DMS53 treated with DMSO at 0.1 percent for 48 hours (cell line): ENCODE measurements around the gene CFH.
A peak's percentile ranks its signal among the peaks of the same experiment; 100 is the strongest.
"Not testable (repeated sequence)": the region's sequence is repeated elsewhere in the genome, so short reads cannot be mapped to it uniquely, and the experiment has no call there.

Source experiments
- DNase-seq: peaks from one replicate; lab custom pipeline; 2025; ENCODE audit not compliant: unreplicated experiment; lab: John Stamatoyannopoulos, UW

CFH gene

GRCh38 chr1:196651637-196652215, at the start of gene CFH:
CFH (plus strand) TSS chr1:196652043; CDS start chr1:196652118, 75 bp downstream.
- DNase-seq, result no peak

GRCh38 chr1:196603651-196604050, 48.2 kb upstream of the CFH start:
- DNase-seq, result no peak

GRCh38 chr1:196607981-196608380, 43.9 kb upstream of the CFH start:
- DNase-seq, result peak; percentile 18

GRCh38 chr1:196608390-196609369, 43.2 kb upstream of the CFH start, which contains the start of gene KCNT2:
KCNT2 (minus strand) TSS chr1:196608440; CDS start chr1:196608309, 131 bp downstream.
- DNase-seq, result peak; percentile 66

GRCh38 chr1:196609370-196609737, 42.5 kb upstream of the CFH start:
- no peak for DNase-seq

GRCh38 chr1:196611873-196612272, 40.0 kb upstream of the CFH start:
- DNase-seq, result no peak

GRCh38 chr1:196619721-196620120, 32.1 kb upstream of the CFH start:
- DNase-seq, result no peak

- DNase-seq, result no peak
These were observed 28.8 kb upstream of the CFH start for GRCh38 chr1:196623079-196623478.

GRCh38 chr1:196628838-196629237, 23.0 kb upstream of the CFH start:
- no peak for DNase-seq

GRCh38 chr1:196637606-196638005, 14.2 kb upstream of the CFH start:
- DNase-seq, result no peak

- DNase-seq, result no peak
These were observed 13.4 kb upstream of the CFH start for GRCh38 chr1:196638466-196638865.

GRCh38 chr1:196639291-196639690, 12.6 kb upstream of the CFH start:
- DNase-seq, result not testable (repeated sequence)

GRCh38 chr1:196640976-196641375, 10.9 kb upstream of the CFH start:
- no peak for DNase-seq

- no peak for DNase-seq
These were observed 1.9 kb upstream of the CFH start for GRCh38 chr1:196649990-196650389.

GRCh38 chr1:196650403-196650802, 1.4 kb upstream of the CFH start:
- no peak for DNase-seq

GRCh38 chr1:196651079-196651478, 764 bp upstream of the CFH start:
- DNase-seq, result no peak

- no peak for DNase-seq
These were observed 2.4 kb downstream of the CFH start for GRCh38 chr1:196654271-196654670.

- no peak for DNase-seq
These were observed 3.2 kb downstream of the CFH start for GRCh38 chr1:196655071-196655470.

- DNase-seq, result no peak
These were observed 3.7 kb downstream of the CFH start for GRCh38 chr1:196655494-196655893.

- DNase-seq, result no peak
These were observed 7.6 kb downstream of the CFH start for GRCh38 chr1:196659471-196659870.

GRCh38 chr1:196660272-196660671, 8.4 kb downstream of the CFH start:
- DNase-seq, result no peak

GRCh38 chr1:196660852-196661251, 9.0 kb downstream of the CFH start:
- peak; percentile 41 for DNase-seq
